ENCODE data around the gene ZBTB14. TPM values are rescaled to one million over a fixed set of nuclear protein-coding genes. Genes with fewer than 3 reads are reported as not detected.

Gene ZBTB14
- total and polyA plus RNA-seq, 4 donors: 6.1 to 14.9 (median 9.2) TPM

- no peak overlapping the region for H3K27ac ChIP-seq (ENCODE audit: low read depth in 1 of 2, low read length in 1 of 2)
- H3K27me3 ChIP-seq (ENCODE audit: control insufficient read depth in 3 of 3, insufficient read depth in 3 of 3, low read length in 2 of 3): no peaks in the 10 kb centered on the region
- H3K36me3 ChIP-seq (ENCODE audit: control insufficient read depth in 4 of 4, insufficient read depth in 4 of 4, low read length in 4 of 4): no peaks in the 10 kb centered on the region
- no peaks in the 10 kb centered on the region for H3K9me3 ChIP-seq (ENCODE audit: control insufficient read depth in 4 of 4, insufficient read depth in 3 of 4, low read length in 3 of 4)
- 72 to 77% methylated on average over 7 of the region's 7 CpGs for WGBS, 2 donors
- no peak for ATAC-seq (ENCODE audit: insufficient read depth, low FRiP score)
- DNase-seq: no peak
- H3K4me3 ChIP-seq: no peak overlapping the region
- H3K4me1 ChIP-seq (ENCODE audit: control insufficient read depth in 5 of 5, insufficient read depth in 5 of 5, low read length in 5 of 5): peaks cover 0 to 7% (median 0%) of the 10 kb centered on the region in 5 donors
- no peak for TF ChIP-seq CTCF (IDR thresholded peaks at IDR 0.05; ENCODE audit: control extremely low read depth, extremely low read depth)
- H3K9ac ChIP-seq (ENCODE audit: insufficient read depth in 1 of 2, low read length in 2 of 2): no peak overlapping the region
These were observed 10.7 kb downstream of the ZBTB14 start for GRCh38 chr18:5284808-5285207.

GRCh38 chr18:5282770-5283169 is 12.8 kb downstream of the ZBTB14 start:
- Histone ChIP-seq H3K9me3 (ENCODE audit: control insufficient read depth in 4 of 4, insufficient read depth in 3 of 4, low read length in 3 of 4) (no peaks in the 10 kb centered on the region), H3K27me3 (ENCODE audit: control insufficient read depth in 3 of 3, insufficient read depth in 3 of 3, low read length in 2 of 3) (no peaks in the 10 kb centered on the region), H3K9ac (ENCODE audit: insufficient read depth in 1 of 2, low read length in 2 of 2) (no peak overlapping the region), H3K27ac (ENCODE audit: low read depth in 1 of 2, low read length in 1 of 2) (no peak overlapping the region), H3K4me1 (ENCODE audit: control insufficient read depth in 5 of 5, insufficient read depth in 5 of 5, low read length in 5 of 5) (peaks cover 0 to 7% (median 0%) of the 10 kb centered on the region in 5 donors), H3K4me3 (no peak overlapping the region), H3K36me3 (ENCODE audit: control insufficient read depth in 4 of 4, insufficient read depth in 4 of 4, low read length in 4 of 4) (no peaks in the 10 kb centered on the region)
- 83 to 84% methylated on average over 1 of the region's 1 CpG for WGBS, 2 donors
- ATAC-seq (ENCODE audit: insufficient read depth, low FRiP score) (no peak), DNase-seq (no peak)
- TF ChIP-seq CTCF (IDR thresholded peaks at IDR 0.05; ENCODE audit: control extremely low read depth, extremely low read depth): no peak

- no peak overlapping the region for H3K9ac ChIP-seq (ENCODE audit: insufficient read depth in 1 of 2, low read length in 2 of 2)
- H3K27me3 ChIP-seq (ENCODE audit: control insufficient read depth in 3 of 3, insufficient read depth in 3 of 3, low read length in 2 of 3): no peaks in the 10 kb centered on the region
- H3K27ac ChIP-seq (ENCODE audit: low read depth in 1 of 2, low read length in 1 of 2): no peak overlapping the region
- TF ChIP-seq CTCF (IDR thresholded peaks at IDR 0.05; ENCODE audit: control extremely low read depth, extremely low read depth): no peak
- ATAC-seq (ENCODE audit: insufficient read depth, low FRiP score): no peak
- WGBS, 2 donors: 31 to 62% methylated on average over 3 of the region's 3 CpGs
- H3K9me3 ChIP-seq (ENCODE audit: control insufficient read depth in 4 of 4, insufficient read depth in 3 of 4, low read length in 3 of 4): no peaks in the 10 kb centered on the region
- no peak overlapping the region for H3K4me3 ChIP-seq
- no peaks in the 10 kb centered on the region for H3K36me3 ChIP-seq (ENCODE audit: control insufficient read depth in 4 of 4, insufficient read depth in 4 of 4, low read length in 4 of 4)
- no peaks in the 10 kb centered on the region for H3K4me1 ChIP-seq (ENCODE audit: control insufficient read depth in 5 of 5, insufficient read depth in 5 of 5, low read length in 5 of 5)
- DNase-seq: no peak
These were observed 18.6 kb downstream of the ZBTB14 start for GRCh38 chr18:5276947-5277346.

GRCh38 chr18:5275872-5276271 is 19.7 kb downstream of the ZBTB14 start:
- DNase-seq (no peak), ATAC-seq (ENCODE audit: insufficient read depth, low FRiP score) (no peak)
- no peak overlapping the region for H3K27ac ChIP-seq (ENCODE audit: low read depth in 1 of 2, low read length in 1 of 2)
- no peaks in the 10 kb centered on the region for H3K4me1 ChIP-seq (ENCODE audit: control insufficient read depth in 5 of 5, insufficient read depth in 5 of 5, low read length in 5 of 5)
- H3K9ac ChIP-seq (ENCODE audit: insufficient read depth in 1 of 2, low read length in 2 of 2): no peak overlapping the region
- H3K9me3 ChIP-seq (ENCODE audit: control insufficient read depth in 4 of 4, insufficient read depth in 3 of 4, low read length in 3 of 4): no peaks in the 10 kb centered on the region
- no peak for TF ChIP-seq CTCF (IDR thresholded peaks at IDR 0.05; ENCODE audit: control extremely low read depth, extremely low read depth)
- H3K36me3 ChIP-seq (ENCODE audit: control insufficient read depth in 4 of 4, insufficient read depth in 4 of 4, low read length in 4 of 4): no peaks in the 10 kb centered on the region
- H3K27me3 ChIP-seq (ENCODE audit: control insufficient read depth in 3 of 3, insufficient read depth in 3 of 3, low read length in 2 of 3): no peaks in the 10 kb centered on the region
- no peak overlapping the region for H3K4me3 ChIP-seq
- 80% methylated on average over 1 of the region's 1 CpG for WGBS, 2 donors

Data from lung (tissue), 12 donors.